NAMALWA (cell line): ENCODE results near the gene HHIPL1.

ENCODE experiments used
- DNase-seq: peaks from one replicate; pipeline ENCODE4 v3.0.0-alpha.2; 2015; ENCODE audit warnings: low spot score

Gene HHIPL1

DNA sequence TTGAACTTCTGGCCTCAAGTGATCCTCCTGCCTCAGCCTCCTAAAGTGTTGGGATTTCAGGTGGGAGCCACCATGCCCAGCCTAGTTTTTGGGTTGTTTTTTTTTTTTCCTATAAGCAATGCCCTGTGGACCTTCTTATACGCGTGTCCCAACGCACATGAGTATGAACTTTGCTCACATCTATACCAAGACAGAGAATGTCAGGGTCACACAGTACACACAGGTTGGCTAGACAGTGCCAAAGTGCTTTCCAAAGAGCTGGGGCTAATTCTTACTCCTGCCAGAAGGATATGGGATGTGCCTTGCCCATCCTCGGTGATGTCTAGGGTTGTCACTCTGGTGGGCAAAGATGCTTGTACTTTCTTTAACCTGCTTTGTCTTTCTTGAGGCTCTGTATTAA, 33.3 kb upstream of the HHIPL1 start:
- DNase-seq, result no peak

DNA sequence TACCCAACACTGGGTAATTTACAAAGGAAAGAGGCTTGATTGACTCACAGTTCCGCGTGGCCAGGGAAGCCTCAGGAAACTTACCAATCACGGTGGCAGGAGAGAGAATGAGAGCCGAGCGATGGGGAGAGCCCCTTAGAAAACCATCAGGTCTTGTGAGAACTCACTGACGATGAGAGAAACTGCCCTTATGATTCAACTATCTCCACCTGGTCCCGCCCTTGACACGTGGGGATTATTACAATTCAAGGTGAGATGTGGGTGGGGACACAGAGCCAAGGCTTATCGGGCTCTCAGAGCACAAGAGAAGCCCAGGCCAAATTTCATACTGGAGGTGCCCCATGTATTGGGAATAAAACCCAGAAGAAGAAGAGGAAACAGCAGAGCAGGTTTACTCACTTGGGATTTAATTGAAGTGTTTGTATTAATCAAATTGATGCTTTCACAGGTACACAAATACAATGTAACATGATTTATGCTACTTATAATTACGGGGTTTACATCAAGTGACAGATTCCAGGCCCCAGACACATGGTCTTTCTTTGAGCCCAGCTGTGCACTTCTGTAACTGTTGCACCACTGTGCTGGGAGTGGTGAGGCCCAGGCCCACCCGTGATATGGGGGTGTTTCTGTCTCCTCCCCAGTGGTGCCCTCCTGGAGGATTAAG, 32.7 kb upstream of the HHIPL1 start:
- DNase-seq, result no peak

DNA sequence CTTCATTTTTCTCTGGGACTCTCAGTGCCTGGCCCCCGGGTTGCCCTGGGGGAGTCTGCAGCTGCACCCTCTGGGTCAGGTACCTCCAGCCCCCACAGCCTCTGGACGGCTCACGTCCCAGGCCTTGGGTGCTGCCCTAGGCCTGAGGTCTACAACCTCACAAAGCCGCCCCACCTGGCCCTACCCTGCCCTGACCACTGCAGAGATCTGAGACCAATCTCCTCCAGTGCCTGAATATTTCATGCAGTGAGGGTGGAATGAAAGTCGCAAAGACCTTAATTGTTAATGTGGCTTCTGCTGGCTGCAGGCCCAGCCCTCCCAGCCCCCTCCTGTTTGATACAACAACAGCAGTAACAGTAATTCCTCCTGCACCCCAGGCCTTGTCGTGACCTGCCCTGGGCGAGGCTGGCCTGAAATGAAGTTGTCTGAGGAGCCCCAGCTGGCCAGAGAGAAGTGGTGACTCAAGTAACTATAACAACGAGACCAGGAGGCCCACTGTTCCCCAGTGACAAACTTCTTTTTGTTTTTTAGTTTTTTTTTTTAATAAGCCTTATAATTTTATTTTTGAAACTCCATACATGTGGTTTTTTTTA, 32.1 kb upstream of the HHIPL1 start:
- no peak for DNase-seq

DNA sequence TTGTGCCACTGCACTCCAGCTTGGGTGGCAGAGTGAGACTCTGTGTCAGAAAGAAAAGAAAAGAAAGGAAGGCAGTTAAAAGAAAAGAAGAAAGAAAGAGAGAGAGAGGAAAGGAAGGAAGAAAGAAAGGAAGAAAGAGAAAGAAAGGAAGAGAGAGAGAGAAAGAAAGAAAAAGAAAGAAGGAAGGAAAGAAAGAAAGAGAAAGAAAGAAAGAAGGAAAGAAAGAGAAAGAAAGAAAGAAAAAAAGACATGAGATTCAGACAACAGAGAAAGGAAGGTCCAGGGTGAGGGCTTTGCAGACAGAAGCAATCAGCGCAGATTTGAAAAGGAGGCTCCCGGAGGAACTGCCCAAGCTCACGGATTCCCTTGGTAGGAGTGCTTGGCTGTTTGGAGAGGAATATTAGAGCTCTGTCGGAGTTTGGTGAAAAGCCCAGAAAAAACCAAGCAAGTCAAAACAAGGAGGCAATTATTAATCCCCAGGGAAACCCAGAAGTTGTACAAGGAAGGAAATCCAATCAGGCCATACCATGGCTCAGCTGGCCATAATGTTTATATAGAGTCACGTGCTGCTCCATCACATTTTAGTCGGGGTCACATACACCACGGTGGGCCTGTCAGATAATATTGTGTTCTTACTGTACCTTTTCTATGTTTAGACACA, 29.3 kb upstream of the HHIPL1 start:
- no peak for DNase-seq

DNA sequence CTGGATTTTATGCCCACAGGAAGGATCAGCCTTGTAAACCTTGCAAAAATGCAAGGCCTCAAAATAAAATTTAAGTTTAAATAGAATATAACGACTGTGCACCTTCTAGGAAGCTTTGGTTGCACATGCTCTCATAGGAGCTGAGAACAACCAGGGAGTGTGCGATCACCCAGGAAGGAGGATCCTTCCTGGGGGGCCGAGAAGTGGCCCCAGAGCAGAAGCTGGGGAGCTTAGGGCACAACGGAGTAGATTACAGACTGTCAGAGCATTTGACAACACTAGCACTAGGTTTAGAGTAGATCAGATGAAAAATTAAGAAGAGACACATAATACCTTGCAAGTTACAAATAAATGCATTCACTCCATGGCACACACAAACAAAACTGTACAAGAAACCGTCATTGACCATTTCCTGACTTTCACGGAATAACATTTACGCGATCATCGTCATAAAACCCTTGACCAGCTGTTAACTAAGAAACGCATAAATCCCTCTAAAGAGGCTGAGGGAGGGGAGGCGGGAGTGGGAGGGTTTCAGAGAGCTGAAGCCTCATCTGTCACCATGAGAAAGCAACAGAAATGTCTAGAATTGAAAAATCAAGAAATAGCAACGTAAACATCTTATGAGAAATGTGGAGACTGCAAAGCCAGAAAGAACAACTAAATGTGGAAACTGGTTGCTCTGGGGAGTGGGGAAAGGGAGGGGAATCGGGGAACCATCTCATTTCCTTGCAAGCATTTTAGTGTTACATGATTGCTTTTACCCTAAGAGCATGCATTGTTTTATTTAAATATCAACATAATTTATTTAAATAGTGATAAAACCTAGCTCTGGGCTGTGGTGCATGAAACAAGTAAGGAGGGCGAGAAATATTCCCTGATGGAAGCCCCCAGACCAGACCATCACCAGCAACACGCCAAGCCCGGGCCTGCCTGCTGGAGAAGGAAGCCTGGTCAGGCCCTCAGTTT, 27.8 kb upstream of the HHIPL1 start:
- DNase-seq, result no peak

DNA sequence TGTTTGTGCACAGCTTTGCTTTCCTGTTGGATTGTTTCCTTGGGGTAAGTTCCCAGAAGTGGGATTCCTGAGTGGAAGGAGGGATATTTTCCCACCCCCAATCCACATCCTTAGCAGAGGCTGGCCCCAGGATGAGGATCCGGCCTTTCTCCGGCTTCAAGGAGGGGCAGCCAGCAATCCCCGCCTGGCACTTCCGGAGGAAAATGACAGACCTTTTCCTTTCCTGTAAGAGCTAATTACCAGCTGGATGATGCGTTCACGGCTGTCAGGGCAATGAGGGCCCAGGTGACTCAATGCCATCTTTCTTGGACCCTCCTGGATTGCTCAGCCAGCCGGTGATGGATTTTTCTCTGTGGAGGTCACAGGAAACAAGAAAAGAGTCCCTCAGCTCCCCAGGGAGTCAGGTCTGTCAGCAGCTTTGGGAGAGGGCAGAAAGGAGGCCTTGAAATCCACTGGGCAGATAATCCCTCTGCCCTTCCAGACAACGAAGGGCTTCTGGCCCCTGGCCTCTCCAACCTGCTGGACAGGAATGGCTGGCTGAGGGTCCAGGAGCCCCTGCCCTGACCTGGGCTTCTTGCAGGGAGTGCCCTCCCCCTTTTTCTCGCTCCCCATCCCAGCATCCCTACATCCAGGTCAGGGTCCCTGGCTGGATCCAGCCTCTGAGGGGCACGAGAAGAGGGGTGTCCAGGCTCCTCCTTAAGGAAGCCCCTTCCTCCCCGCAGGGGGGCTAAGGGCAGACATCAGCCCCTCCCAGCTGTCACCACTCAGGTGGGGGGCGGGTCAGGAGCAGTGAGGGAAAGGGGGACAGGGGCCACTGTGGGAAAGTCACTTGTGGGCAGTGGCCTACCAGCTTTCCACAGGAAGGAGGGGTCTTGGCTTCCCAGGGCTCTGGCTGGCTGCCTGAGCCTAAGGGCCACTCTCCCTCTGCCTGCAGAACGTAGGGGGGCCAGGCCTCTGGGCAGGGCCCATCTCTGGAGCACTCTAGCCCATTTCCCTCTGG, 24.8 kb upstream of the HHIPL1 start:
- DNase-seq, result no peak

DNA sequence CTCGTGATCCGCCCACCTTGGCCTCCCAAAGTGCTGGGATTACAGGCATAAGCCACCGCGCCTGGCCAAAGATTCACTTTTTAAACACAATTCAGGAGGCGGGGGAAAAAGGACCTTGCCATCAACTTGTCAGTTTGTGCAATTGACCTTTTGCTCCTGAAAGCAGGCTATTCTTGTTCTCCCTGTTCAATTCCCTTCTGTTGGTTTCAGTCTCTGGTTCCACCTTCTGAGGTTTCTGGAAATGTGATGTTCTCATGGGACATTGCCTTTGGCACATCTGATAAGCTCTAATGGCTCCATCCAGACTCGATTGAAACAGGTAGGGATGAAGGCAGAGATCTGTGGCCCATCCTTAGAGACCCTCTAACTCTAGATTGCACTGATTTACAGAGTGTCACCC, 23.0 kb upstream of the HHIPL1 start:
- no peak for DNase-seq

DNA sequence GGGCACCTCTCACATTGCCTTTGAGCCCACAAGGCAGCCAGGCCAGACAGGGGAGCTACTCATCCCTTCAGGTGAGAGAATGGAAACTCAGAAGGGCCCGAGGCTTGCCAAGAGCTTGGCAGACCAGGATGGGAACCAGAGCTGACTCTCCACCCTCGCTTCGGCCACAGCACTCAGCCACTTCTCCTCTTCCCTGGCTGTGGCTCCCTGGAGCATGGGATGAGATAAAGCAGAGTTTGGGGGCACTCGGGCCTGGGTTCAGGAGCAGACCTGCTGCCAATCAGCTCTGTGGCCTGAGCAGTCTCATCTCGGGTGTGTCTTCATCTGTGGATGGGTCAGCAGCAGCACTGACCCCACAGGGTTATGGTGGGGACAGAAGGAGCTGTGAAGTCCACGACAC, 20.9 kb upstream of the HHIPL1 start:
- no peak for DNase-seq

DNA sequence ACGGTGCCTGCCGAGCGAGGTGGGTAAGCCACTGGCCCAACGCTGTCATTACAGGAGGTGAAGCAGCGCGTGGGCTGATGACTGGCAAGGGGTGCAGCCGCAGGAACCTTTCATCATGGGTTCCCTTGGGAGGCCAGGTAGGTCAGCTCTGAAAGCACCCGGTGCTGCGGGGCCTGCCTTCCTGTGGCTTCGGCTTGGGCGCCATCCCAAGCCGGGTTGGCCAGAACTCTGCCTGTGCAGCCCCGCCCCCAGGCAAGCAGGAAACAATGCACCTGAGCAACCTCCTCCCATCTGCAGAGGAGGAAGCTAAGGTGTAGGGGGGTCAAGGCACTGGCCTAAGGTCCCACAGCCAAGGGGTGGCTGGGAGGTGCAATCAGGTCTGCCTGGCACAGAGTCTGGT, 20.0 kb upstream of the HHIPL1 start:
- no peak for DNase-seq

DNA sequence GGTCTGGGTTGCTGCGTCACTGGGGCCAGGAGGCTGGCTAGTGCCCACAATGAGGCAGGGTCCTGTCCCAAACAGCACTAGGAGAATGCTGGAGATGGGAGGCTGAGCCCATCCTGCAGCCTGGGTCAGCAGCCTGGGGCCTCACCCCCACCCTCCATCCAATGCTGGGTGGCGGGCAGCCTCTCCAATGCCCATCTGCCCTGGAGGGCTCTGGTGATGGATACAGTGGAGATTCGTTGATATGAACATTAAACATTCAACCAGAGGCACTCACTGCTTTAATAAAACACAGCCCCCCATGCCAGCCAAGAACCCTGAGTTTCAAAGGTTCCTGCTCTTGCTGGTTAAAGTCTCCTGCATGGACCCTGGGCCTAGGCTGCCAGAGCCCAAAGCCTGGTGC, 19.5 kb upstream of the HHIPL1 start:
- no peak for DNase-seq

DNA sequence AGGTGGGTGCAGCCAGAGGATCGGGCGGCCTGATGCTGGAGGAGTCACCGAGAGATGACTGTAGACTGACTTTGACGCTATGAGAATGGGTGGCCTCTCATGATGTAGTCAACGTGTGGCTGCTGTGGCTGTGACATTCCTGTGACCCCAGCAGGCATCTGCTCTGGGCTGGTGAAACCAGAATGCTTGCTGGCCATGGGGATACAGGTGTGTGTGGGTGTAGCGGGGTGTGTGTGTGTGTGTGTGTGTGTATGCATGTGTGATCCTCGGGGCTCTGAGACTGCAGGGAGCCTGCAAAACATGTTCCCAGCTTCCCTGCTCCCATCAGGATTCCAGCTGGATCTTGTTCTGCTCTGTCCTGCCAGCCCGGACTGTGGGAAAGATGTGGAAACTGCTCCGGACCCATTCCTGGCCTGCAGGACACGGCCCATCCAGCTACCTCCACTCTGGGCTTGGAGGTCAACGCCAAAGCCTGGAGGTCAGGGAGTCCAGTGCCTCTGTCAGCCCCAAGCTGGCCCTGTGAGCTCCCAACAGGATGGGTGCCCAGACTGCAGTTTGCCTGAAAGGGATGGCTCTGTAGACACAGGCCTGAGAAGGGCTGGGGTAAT, 18.8 kb upstream of the HHIPL1 start:
- no peak for DNase-seq

DNA sequence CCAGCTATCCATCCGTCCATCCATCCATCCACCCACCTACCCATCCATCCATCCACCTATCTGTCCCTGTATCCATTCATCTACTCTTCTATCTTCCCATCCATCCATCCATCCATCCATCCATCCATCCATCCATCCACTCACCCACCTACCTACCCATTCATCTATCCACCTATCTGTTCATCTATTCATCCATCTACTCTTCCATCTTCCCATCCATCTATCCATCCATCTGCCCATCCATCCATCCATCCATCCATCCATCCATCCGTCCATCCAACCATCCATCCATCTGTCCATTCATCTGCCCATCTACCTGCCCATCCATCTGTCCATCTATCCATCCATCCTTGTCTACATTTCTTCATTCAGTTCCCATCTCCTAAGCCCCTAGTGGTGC, 17.8 kb upstream of the HHIPL1 start:
- DNase-seq, result no peak

DNA sequence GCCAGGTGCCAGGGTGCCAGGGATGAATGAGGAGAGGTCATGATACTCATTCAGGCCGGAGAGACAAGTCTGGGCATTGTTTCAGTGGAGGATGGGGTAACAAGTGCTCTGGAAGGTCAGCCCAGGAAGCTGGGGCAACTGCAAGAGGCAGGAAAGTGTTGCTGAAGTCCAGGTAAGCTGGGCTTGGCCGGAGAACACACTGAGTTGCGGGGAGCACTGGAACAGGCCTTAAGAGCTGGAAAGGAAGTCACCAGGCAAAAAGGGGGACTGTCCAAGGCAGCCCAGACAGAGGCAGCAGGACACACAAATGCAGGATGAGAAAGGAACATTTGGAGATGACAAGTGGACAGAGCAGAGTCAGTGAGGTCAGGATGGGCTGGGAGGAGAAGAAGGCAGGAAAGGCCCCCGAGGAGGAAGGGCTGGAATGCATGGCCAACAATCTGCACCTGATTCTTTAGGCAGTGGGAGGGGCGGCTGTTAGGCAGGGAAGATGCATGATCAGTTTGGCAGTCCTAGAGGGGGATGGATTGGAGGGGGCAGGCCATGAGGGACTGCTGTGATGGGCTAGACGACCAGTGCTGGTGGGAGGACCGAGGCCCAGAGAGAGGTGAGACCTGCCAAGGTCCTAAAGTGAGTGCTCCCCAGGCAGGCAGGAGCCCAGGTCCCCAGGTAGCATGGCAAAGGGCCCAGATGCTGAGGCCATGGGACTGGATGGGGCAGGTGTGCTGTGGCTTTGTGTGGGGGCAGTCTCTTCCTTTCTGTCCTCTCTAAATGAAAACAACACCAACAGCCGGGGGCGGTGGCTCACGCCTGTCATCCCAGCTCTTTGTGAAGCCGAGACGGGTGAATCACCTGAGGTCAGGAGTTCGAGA, 17.2 kb upstream of the HHIPL1 start:
- no peak for DNase-seq

DNA sequence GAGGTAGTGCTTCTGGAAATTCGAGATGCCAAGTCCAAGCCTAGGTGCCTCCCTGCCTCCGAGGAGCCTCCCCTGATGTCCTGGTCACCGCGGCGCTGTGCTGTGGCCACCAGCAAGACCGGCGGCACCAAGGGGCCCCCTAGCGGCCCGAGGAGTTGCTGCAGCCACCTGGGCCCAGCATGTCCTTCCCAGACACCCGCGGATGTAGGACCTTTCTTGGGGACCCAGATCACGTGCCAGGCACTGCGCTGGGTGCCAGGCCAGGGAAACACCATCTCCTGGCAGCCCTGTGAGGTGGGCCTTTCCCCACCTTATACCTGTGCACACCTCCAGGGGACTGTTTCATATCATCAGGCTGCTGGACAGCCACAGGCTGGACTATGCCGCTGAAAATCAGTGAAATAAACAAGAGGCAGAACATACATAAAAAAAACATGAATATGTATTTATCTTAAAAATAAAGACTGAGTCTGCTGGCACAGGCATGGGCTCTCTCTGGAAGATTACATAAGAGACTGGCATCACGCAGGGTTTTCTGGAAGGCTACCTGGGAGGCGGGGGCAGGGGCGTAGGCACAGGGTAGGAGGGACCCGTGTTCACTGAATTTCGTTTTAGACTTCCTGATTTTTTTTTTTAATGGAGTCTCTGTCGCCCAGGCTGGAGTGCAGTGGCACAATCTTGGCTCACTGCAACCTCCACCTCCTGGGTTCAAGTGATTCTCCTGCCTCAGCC, 15.9 kb upstream of the HHIPL1 start:
- DNase-seq, result peak; percentile 66

DNA sequence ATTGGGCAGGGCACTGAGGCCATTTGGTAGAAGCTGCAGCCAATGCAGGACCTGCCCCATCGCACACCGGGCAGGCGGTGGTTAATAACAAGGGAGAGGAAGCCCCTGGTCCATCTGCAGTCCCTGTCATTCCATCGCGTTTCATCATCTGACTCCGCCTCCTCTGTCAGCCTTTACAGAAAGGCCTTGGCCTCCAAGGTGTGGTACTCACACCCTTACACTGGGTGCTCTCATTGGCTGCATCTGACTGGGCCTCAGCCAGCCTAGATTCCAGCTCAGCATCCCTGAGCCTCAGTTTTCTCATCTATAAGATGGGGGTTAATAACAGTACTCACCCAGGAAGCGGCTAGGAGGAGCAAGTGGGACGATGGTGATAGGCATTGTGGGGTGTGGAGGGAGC, 14.7 kb upstream of the HHIPL1 start:
- no peak for DNase-seq

DNA sequence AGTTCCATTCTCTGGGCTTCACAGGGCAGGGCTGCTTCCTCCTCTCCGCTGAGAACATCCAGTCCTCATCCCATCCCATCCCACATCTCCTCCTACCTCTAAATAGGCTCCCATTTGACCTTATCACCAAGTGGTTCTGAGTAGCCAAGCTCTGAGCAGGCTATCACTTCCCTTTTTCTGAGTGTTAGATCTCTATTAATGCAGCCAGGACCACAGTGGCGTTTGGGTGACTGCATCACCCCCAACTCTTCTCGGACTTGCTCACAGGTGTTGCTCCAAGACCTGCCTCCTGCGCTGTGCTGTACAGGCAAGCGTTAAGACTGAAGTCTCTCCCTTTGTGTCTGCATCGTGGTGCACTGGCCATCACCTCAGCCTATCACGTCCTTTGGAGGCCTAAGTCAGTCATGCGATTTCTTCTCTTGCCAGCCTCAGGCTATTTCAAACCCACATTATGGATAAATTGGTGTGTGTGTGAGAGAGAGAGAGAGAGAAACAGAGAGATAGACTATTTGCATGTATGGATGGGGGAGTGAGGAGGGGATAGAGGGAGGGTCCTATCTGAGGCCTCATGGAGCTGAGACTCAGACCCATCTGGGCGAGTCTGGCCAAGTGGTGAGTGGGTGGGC, 12.4 kb upstream of the HHIPL1 start:
- DNase-seq, result no peak

DNA sequence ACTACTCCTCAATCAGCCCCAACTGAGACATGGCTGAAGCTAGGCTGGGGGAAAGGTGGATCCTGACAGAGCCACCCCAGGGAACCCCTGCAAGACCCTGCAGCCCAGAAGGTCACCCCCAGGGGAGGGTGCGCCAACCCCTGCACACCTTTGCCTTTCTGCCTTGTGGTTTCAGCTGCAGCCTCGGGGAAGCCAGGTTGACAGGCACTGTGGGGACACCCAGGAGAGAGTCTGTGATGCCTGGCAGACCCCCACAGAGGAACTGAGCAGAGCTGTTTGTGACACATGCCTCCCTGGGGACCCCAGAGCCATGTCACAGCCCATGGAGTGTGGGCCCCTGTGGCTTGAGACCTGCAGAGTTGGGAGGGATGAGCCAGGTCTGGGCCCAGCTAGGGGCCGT, 11.8 kb upstream of the HHIPL1 start:
- DNase-seq, result no peak

DNA sequence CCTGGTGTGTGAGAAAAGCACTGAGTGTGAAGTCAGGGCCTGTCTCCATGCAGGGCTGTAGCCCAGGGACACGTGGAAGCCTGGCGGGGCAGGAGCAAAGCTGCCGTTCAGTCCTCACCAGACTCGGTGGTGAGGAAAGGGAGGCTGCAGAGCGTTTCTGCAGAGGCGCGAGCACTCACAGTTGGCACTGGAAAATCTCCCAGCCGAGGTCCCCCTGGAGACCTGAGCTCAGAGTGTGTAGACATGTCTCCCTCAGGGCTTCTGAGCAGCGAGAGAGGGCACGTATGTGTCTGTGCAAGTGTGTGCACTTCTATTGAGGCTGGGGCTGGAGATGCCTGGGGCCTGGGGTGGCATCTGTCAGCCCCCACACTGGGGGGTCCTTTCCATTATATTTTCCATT, 11.0 kb upstream of the HHIPL1 start:
- no peak for DNase-seq

DNA sequence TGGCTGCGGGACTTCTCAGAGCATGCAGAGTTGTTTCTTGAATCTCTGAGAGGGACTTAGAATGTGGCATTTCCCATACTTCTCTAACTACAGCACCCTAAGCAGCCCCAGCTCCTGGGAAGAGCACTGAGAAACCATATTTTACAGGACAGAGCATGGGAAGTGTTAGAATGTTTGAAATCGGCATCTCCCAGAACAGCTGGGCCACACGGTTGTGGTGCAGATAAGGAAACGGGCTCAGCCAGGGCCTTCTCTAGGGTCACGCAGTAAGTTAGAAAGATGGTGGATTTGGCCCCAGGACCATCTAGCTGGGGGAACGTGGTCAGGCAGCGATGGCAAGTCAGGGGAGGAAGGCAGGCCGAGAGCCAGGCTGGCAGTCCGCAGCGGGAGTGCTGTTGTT, 10.5 kb upstream of the HHIPL1 start:
- DNase-seq, result no peak
